Loucy (cell line): ENCODE measurements around the gene RPL13.
A peak's percentile ranks its signal among the peaks of the same experiment; 100 is the strongest.

Experiments
- H2AFZ ChIP-seq: fragments of 200-600 bp; sonication (generic); 2 replicates; pipeline ENCODE4 v1.6.0; 2016; ENCODE audit warnings: antibody characterized with exemption, mild to moderate bottlenecking, low read length, moderate library complexity
- H3F3A ChIP-seq: fragments of 200-600 bp; 2 replicates; pipeline ENCODE4 v1.6.0; 2016; ENCODE audit warnings: antibody characterized with exemption, low read depth, mild to moderate bottlenecking
- H3K27me3 ChIP-seq: fragments of 200-600 bp; sonication (generic); 2 replicates; pipeline ENCODE4 v1.6.1; 2014; ENCODE audit warnings: low read length, mild to moderate bottlenecking; ENCODE audit not compliant: insufficient read depth, poor library complexity, severe bottlenecking
- H3K36me3 ChIP-seq: fragments of 200-600 bp; sonication (generic); 2 replicates; pipeline ENCODE4 v1.6.1; 2016; ENCODE audit warnings: low read length; ENCODE audit not compliant: insufficient read depth
- H3K4me1 ChIP-seq: fragments of 200-600 bp; sonication (generic); 2 replicates; pipeline ENCODE4 v1.5.1; 2014; ENCODE audit warnings: low read length, mild to moderate bottlenecking; ENCODE audit not compliant: insufficient read depth, poor library complexity, severe bottlenecking
- H3K4me2 ChIP-seq: fragments of 200-600 bp; sonication (generic); 2 replicates; pipeline ENCODE4 v1.6.0; 2014; ENCODE audit warnings: antibody characterized with exemption, low read length, low read depth, mild to moderate bottlenecking; ENCODE audit not compliant: poor library complexity, severe bottlenecking
- H3K4me3 ChIP-seq: fragments of 200-600 bp; sonication (generic); 2 replicates; pipeline ENCODE4 v1.5.1; 2014; ENCODE audit warnings: low read length, mild to moderate bottlenecking, mixed read lengths; ENCODE audit not compliant: poor library complexity, severe bottlenecking
- H3K79me2 ChIP-seq: fragments of 200-600 bp; sonication (generic); 2 replicates; pipeline ENCODE4 v1.6.1; 2014; ENCODE audit warnings: low read length; ENCODE audit not compliant: insufficient read depth
- H3K9ac ChIP-seq: fragments of 200-600 bp; sonication (generic); 2 replicates; pipeline ENCODE4 v1.6.0; 2014; ENCODE audit warnings: mild to moderate bottlenecking, low read depth, low read length, moderate library complexity; ENCODE audit not compliant: poor library complexity, severe bottlenecking
- H3K9me2 ChIP-seq: fragments of 200-600 bp; sonication (generic); replicated peaks from 2 replicates; pipeline ENCODE4 v1.6.1; 2016; ENCODE audit warnings: low read depth, low read length, mixed read lengths
- H3K9me3 ChIP-seq: fragments of 200-600 bp; sonication (generic); 2 replicates; pipeline ENCODE4 v1.6.1; 2014; ENCODE audit warnings: mild to moderate bottlenecking, antibody characterized with exemption, low read length, low read depth; ENCODE audit not compliant: insufficient read depth
- H4K20me1 ChIP-seq: fragments of 200-600 bp; sonication (generic); 2 replicates; pipeline ENCODE4 v1.6.0; 2014; ENCODE audit warnings: antibody characterized with exemption, low read length, mild to moderate bottlenecking; ENCODE audit not compliant: insufficient read depth, poor library complexity, severe bottlenecking
- EZH2phosphoT487 ChIP-seq: fragments of 200-600 bp; IDR thresholded peaks from 2 replicates; pipeline ENCODE4 v1.6.1; 2018; ENCODE audit warnings: antibody characterized with exemption, mild to moderate bottlenecking, moderate library complexity, borderline replicate concordance
- TF ChIP-seq, protein P1 (sequence below): fragments of 200-600 bp; sonication (generic); conservative IDR thresholded peaks from 2 replicates; pipeline ENCODE4 v1.5.1; 2014; ENCODE audit warnings: mild to moderate bottlenecking, antibody characterized with exemption, low read length

RPL13 gene

DNA sequence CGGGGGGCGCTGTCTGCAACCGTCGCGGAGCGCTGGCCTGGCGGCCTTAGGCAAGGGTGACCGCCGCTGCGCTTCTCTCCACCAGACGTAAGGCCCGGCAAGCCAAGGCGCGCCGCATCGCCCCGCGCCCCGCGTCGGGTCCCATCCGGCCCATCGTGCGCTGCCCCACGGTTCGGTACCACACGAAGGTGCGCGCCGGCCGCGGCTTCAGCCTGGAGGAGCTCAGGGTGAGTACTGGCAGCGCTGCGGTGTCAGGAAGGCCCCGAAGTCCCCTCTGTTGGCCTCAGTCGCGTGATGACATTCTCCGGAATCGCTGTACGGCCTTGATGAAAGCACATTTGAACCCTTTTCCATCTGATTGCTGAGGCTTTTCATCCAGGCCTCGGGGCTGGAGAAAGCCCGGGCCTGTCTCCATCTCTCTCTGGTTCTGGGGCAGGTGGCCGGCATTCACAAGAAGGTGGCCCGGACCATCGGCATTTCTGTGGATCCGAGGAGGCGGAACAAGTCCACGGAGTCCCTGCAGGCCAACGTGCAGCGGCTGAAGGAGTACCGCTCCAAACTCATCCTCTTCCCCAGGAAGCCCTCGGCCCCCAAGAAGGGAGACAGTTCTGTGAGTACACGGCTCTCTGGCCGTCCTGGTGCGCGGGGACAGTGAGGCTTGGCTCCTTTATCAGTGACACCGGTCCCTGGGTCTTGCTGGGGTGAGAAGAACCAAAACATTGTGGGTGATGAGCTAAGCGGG lies 831 bp downstream of the RPL13 start:
- Histone ChIP-seq H3K4me1 (peaks cover 8% of the 10 kb centered on the region), H3K36me3 (peaks cover 33% of the 10 kb centered on the region; the same call in 1 of the 2 replicates), H3K79me2 (peaks cover 53% of the 10 kb centered on the region), H2AFZ (no peak overlapping the region), H3K27me3 (peaks cover 11% of the 10 kb centered on the region), H3K4me2 (peak overlapping the region; percentile 95), H3F3A (no peaks in the 10 kb centered on the region), H3K9me2 (no peaks in the 10 kb centered on the region), H4K20me1 (peaks cover 51% of the 10 kb centered on the region), H3K9me3 (no peaks in the 10 kb centered on the region), H3K9ac (peak overlapping the region; percentile 95), H3K4me3 (peak overlapping the region; percentile 83)
- no peak for TF ChIP-seq EZH2phosphoT487
- TF ChIP-seq, protein P1, sequence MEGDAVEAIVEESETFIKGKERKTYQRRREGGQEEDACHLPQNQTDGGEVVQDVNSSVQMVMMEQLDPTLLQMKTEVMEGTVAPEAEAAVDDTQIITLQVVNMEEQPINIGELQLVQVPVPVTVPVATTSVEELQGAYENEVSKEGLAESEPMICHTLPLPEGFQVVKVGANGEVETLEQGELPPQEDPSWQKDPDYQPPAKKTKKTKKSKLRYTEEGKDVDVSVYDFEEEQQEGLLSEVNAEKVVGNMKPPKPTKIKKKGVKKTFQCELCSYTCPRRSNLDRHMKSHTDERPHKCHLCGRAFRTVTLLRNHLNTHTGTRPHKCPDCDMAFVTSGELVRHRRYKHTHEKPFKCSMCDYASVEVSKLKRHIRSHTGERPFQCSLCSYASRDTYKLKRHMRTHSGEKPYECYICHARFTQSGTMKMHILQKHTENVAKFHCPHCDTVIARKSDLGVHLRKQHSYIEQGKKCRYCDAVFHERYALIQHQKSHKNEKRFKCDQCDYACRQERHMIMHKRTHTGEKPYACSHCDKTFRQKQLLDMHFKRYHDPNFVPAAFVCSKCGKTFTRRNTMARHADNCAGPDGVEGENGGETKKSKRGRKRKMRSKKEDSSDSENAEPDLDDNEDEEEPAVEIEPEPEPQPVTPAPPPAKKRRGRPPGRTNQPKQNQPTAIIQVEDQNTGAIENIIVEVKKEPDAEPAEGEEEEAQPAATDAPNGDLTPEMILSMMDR, result no peak

DNA sequence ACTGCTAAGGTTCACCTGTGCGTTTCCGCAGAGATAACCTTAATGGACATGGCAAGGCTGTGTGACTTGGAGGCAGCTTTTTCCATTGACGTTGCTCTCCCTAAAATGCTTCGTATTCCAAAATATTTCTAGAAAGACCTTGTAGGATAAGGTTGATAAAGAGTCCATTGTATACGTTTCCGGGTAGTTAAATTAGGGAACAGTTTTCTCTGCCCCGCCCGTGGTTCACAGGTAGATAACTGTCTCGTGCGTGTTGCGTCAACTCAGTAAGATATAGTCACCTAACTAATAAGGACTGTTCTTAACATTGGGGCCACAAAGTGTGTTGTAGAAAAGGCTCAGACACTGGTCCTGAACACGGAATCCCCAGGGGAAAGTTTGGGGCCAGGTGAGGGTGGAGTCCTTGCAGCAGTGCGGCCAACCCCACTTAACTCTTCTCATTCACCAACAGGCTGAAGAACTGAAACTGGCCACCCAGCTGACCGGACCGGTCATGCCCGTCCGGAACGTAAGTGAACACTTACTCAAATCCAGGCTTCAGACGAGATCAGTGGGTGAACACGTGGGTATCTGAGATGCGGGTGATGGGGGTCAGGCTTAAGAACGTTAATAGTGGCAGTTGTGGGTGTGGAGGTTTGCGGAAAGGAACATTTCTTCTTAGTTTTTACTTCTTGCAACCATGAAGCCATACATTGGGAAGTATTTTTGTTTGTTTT lies 1.6 kb downstream of the RPL13 start:
- Histone ChIP-seq H4K20me1 (peaks cover 55% of the 10 kb centered on the region), H3K4me3 (peak overlapping the region; percentile 83), H3K27me3 (peaks cover 11% of the 10 kb centered on the region), H3F3A (no peaks in the 10 kb centered on the region), H3K9ac (peak overlapping the region; percentile 95), H3K4me1 (peaks cover 8% of the 10 kb centered on the region), H3K36me3 (peaks cover 33% of the 10 kb centered on the region; the same call in 1 of the 2 replicates), H2AFZ (no peak overlapping the region), H3K9me2 (no peaks in the 10 kb centered on the region), H3K4me2 (peak overlapping the region; percentile 95), H3K79me2 (peaks cover 53% of the 10 kb centered on the region), H3K9me3 (no peaks in the 10 kb centered on the region)
- TF ChIP-seq EZH2phosphoT487, result no peak
- TF ChIP-seq, protein P1, result no peak

DNA sequence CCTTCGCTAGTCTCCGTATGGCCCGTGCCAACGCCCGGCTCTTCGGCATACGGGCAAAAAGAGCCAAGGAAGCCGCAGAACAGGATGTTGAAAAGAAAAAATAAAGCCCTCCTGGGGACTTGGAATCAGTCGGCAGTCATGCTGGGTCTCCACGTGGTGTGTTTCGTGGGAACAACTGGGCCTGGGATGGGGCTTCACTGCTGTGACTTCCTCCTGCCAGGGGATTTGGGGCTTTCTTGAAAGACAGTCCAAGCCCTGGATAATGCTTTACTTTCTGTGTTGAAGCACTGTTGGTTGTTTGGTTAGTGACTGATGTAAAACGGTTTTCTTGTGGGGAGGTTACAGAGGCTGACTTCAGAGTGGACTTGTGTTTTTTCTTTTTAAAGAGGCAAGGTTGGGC lies 2.5 kb downstream of the RPL13 start:
- H3K9me2 ChIP-seq, result no peaks in the 10 kb centered on the region
- H3K27me3 ChIP-seq, result peaks cover 11% of the 10 kb centered on the region
- H3K4me3 ChIP-seq, result peak overlapping the region; percentile 83
- H3K4me2 ChIP-seq, result peak overlapping the region; percentile 95
- H3K9ac ChIP-seq, result no peak overlapping the region
- H3K4me1 ChIP-seq, result peaks cover 8% of the 10 kb centered on the region
- H3K9me3 ChIP-seq, result no peaks in the 10 kb centered on the region
- TF ChIP-seq, protein P1, result no peak
- TF ChIP-seq EZH2phosphoT487, result no peak
- H3F3A ChIP-seq, result no peaks in the 10 kb centered on the region
- H4K20me1 ChIP-seq, result peaks cover 55% of the 10 kb centered on the region
- H3K79me2 ChIP-seq, result peaks cover 53% of the 10 kb centered on the region
- peaks cover 33% of the 10 kb centered on the region; the same call in 1 of the 2 replicates for H3K36me3 ChIP-seq
- H2AFZ ChIP-seq, result no peak overlapping the region
